ENCODE measurements around the gene SIM1.

SIM1 gene

DNA sequence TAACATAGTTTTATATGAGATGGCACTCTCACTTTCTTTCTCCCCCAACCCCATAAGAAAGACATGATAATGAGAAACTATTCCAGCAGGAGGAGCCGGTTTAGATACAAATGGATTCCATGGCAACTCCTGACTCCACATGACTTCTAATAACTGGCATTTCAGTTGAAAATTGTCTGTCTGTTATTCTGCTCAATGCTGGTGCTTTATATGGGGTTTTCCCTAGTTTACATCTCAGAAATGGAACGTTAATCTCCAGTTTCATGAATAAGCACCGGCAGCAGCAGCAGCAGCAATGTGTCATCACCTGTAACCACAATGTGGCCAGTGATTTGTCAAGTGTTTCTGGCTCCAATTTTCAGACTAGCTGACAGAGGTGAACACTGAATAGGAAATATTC lies 8.0 kb upstream of the SIM1 start:
- DNase-seq (ENCODE audit: low read depth in 2 of 2) = no peak

DNA sequence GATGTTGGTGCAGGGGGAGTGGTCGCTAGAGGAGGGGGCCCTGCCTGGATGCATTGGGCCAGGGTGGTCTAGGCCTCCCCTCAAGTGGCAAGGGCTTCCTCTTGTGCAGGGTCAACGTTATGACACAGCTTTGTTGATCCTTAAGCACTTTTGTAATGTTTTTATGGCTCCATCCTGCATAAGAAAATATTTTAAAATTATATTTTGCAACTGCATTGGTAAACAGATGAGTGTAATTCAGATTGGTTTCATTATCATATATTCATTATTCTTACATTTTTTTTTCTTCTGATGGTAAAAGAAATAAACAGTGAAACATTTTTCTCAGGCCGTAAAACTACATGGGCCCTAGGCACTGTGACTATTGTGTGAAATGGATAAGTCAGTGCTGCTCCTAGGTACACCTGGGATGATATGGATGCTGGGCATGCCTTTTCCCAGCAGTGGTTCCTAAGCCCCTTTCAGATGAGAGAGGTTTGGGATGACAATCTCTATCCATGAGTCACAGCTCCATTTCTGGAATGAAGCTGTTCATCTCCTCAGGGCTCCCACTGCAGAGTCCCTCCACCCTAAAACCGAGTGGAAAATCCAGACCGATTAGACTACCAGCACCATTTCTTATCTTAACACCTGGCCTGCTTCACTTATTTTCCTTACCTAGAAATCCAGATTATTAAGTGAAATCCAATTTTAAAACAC lies 5.8 kb upstream of the SIM1 start:
- DNase-seq (ENCODE audit: low read depth in 2 of 2) = no peak

GRCh38 chr6:100469101-100469859 lies 4.6 kb upstream of the SIM1 start:
- DNase-seq (ENCODE audit: low read depth in 2 of 2) = no peak

GRCh38 chr6:100468016-100468622 lies 3.4 kb upstream of the SIM1 start:
- no peak for DNase-seq (ENCODE audit: low read depth in 2 of 2)

GRCh38 chr6:100467129-100468015 lies 2.7 kb upstream of the SIM1 start:
- DNase-seq (ENCODE audit: low read depth in 2 of 2) = no peak

DNA sequence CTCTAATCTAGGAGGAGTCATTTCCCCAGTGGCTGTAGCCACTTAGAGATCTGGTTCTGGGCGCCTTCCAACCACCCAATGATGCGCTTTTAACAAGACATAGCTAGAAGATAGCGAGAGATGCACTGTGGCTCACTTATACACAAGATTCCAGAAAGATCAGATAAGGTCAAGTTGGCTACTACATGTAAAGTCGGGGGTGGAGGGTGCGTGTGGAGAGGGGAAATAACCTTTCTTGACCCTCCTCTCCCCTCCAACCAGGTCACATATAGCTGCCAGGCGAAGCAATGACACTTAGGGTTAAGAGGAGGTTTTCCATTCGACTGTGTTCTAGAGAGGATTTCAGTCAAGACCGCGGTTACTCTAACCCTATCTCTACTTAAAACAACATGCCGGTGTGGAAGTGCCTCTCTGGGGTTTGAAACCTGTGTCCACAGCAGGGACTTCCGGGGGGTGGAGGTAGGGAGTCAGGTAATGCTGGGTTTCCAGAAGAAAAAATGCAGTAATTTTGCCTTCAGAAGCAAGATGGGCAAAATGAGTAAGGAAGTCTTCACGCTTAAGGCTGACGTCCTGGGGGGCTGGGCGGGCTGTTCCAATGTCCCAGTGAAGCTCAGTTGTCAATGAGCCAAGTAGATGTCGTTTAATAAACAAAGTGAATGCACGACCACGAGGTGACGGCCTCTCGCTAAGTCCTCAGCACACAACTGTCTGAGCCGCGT lies 1.8 kb upstream of the SIM1 start:
- DNase-seq (ENCODE audit: low read depth in 2 of 2) = no peak

- DNase-seq (ENCODE audit: low read depth in 2 of 2) = no peak
These were observed 1.1 kb upstream of the SIM1 start for GRCh38 chr6:100465701-100466409.

- no peak for DNase-seq (ENCODE audit: low read depth in 2 of 2)
These were observed 414 bp downstream of the SIM1 start for GRCh38 chr6:100464162-100464851.

DNA sequence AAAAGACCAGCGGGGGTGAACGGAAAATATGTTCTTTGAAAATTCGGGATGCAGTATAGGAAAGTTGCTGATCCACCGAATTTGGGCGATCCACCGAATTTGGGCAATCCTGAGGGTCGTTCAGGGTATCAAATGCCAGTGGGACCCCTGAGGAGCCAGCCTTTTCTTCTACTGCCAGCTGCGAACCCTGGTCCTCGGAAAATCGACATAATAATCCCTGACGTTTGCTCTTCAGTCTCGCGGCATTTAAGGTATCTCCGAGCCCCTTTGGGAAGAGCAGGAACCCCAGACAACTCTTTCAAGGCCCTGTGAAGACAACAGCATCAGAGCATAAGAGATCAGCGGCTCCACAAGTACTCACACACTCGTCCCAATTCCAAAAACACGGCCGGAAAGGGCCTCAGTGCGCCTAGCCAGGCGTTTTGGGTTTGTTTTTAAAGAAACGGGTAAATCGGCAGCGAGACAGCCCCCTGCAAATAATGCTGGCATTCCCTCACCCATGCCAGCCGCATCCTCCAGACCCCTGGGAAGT lies 1.0 kb downstream of the SIM1 start:
- DNase-seq (ENCODE audit: low read depth in 2 of 2) = no peak

GRCh38 chr6:100462706-100463629 lies 1.8 kb downstream of the SIM1 start:
- no peak for DNase-seq (ENCODE audit: low read depth in 2 of 2)

GRCh38 chr6:100461917-100462705 lies 2.6 kb downstream of the SIM1 start:
- no peak for DNase-seq (ENCODE audit: low read depth in 2 of 2)

DNA sequence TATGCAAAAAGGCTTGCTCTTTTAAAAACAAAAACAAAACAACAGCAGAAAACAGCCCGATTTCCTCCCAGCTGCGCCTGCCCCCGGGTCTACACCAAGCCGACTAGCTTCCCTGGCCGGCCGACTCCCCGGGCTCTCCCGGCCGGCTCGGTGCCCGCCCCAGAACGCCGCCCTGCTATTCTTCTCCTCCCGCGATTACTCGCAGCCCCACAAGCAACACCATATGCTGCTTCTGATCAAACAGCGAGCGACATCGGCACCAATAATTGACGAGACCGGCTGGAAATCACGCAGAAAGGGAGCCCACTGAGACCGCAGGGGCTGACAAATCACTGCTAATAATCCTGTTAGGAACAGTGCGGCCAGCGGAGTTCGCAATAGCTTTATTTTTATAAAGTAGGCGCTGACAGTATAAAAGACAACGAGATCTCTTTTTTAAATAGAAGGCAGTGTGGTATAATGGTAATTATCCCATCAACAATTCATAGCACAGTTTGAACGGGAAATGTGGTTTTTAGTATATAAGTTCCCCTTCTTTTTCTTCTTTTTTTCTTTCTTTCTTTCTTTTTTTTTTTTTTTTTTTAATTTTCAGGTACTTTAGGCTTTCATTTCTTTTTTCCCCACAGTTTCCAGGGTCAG lies 3.3 kb downstream of the SIM1 start:
- DNase-seq (ENCODE audit: low read depth in 2 of 2) = no peak

DNA sequence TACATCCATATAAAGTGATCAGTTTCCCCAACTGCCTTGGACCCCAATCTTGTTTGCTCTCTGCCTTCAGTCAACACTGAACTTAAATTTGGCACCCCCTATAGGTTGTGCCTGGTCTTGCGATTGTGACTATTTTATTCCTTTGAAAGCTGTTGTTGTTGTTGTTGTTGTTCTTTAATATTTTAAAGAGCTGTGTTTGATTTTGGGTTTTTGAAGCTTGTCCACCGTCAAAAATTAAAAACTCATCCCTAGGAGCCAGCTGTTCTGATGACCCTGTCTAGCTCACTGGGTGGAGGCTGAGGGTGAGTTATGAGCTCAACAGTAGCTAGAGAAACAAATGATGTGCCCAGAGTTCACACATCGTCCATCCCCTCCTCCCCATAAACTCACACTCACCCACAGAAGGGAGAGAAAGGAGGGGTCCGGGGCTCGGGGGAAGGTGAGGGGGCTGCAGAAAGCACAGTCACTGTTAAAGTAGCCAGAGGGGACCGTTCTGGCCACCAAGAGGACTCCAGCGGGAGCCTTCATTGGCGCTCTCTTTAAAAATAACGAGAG lies 4.0 kb downstream of the SIM1 start:
- DNase-seq (ENCODE audit: low read depth in 2 of 2) = no peak

DNA sequence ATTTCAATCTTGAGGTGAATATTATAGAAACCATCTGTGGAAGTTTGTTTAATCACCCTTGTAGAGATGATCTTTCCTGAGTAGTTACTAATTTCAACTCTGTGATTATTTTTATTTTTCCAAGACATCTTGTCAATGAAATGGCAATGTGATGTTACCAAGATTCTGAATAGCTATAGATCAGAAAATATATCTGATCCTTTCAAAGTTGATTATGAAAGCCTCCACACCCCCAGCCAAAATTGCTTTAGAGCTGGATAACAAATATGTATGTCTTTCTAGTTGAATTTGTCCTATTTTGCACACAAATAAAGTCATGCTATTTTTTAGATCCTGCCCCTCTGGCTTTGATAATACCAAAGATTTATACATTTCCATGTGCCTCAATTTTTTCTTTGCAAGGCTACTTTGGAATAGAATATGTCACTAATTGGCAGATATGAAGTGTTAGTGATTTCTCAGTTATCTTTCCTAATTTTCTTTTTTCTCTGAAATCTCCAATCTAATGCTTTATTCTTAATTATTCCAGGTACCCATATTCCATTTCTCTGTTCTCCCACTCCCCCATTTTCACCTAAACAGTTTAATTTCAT lies 5.0 kb downstream of the SIM1 start:
- DNase-seq (ENCODE audit: low read depth in 2 of 2) = no peak

- no peak for DNase-seq (ENCODE audit: low read depth in 2 of 2)
These were observed 5.7 kb downstream of the SIM1 start for GRCh38 chr6:100458841-100459591.
